HG02981 (cell line): ENCODE data around the gene ARSB.

Experiments used
- ATAC-seq: cut with Tn5 transposase; IDR thresholded peaks from one replicate; pipeline ENCODE4 v1.9.1; 2021; ENCODE audit warnings: mild to moderate bottlenecking, moderate library complexity; ENCODE audit not compliant: unreplicated experiment

The ARSB gene

DNA sequence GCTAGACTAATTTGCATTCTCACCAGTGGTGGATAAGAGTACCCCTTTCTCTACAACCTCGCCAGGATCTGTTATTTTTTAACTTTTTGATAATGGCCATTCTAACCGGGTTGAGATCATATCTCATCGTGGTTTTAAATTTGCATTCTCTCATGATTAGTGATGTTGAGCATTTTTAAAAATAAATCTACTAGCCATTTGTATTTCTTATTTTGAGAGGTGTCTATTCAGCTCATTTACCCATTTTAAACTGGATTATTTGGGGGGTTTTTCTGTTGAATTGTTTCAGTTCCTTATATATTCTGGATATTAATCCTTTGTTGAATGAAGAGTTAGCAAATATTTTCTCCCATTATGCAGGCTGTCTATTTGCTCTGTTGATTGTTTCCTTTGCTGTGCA lies 139.6 kb downstream of the ARSB start:
- ATAC-seq = no peak

DNA sequence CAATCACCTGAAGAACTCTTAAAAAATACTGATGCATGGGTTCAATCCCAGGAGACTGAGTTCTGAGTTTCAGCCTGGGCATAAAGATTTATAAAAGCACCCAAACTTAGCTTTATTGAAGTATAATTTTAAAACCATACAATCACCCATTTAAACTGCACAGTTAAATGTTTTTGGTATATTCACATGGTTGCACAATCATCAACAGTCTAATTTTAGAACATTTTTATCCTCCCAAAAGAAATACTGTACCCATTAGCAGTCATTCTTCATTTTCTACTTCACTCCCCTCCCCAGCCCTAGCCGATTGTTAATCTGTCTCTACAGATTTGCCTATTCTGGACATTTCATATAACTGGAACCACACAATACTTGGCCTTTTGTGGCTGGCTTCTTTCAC lies 141.7 kb downstream of the ARSB start:
- ATAC-seq = no peak

DNA sequence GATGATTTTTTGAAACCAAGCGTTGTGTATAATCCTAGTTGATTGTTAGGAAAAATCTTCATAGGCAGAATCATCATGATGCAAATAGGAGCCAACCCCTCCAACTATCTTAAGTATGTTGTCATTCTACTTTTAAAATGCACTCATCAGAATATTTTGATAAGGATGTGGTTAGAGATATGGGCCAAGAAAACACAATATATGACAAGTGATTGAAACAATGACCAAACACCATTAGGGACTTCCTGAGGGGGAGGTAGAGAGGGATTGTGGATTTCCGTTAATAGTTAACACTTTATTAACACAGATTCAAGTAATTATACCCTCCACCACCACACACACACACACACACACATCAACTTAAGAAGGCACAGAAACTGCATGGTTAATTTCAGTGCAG lies 143.3 kb downstream of the ARSB start:
- no peak for ATAC-seq

DNA sequence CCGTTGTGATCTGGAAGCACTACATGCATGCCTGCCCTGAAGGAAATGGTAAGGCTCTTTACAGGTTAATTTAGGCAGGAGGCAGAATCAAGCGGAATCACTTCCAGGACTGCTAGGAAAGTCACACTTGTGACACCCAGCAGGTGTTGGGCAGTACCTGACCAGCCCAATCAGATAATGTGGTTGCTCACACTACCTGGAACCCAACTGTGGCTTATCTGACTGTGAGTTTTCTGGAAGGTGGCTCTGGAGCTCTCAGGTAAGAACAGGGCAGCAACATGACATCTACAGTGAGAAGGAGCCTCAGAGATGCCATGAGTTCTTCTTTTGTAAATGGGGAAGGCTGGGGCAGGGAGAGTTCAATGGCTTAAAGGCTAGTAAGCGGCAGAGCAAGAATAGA lies 146.4 kb downstream of the ARSB start:
- ATAC-seq = no peak

DNA sequence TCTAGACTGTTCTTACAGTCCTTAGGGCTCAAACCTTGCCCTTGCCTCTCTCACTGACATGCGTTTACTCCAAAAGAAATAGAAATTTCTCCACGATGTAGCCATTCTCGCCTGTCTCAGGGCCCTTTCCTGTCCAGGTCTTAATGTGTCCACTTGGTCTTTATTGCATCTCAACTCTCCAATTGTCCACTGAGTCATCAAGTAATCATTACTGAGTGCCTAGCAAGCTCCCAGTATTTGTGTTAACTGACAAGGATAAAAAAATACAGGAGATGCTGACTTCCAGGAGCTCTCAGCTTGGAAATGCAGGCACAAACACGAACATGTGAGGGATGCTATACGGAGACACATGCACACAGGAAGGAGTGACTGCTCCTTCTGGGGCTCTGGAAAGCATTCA lies 147.3 kb downstream of the ARSB start:
- ATAC-seq = no peak

DNA sequence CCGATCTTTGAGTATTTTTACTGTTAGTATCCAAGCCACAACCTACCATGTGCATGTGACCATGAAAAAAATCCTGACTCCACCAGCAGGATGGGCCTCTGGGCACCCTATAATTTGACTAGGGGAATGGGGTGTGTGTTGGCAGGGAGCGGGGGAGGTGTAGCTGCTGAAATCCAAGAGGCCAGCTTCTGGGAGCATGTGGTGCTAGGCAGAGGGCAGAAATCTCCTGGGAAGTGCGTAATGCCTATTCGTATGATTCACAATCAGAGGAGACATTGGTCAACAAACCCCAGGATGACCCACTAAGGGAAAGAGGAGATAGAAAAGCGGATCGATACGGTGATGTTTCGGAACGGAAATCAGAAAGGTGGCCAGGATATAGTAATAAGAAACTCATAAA lies 149.9 kb downstream of the ARSB start:
- ATAC-seq = no peak

DNA sequence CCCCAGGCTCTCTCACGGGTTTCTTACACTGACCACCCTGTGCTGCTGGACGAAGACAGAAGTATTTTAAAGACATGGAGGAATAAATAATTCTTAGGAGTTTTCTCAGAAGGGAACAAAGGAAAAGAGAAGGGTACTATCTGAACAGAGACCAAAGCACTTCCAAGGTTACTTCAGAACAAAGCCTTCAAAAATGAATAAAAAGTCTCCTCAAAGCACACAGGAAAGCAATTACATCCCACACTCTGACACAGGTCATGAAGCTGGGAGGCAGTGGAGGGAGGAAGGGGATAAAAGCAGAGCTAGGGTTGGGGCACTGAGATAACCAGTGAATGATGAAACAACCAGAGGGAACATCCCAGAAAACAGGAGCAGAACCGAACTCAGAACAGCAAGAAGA lies 151.8 kb downstream of the ARSB start:
- ATAC-seq = no peak

DNA sequence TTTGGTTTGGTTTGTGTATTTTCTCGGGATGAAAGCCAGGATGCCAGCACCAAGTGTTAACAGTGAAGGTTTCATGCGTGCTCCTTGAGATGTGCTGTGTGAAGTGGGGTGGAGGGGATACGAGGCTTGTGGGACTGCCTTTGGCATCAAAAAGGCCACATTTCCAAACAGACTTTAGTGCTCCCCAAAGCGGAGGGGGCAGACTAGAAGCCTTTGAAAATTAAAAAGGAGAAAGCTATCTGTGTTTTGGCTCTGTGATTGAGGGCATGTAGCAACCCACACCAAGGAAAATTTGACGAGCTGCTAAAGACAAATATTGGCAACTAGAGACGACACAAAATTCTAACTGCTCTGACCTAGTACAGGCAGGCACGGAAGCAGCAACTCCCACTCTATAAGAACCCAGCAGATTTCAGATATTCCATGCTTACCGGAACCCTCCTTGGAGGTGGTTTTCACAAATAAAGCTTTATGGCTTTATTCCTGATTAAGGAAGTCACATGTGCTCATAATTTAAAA lies 154.5 kb downstream of the ARSB start:
- no peak for ATAC-seq

DNA sequence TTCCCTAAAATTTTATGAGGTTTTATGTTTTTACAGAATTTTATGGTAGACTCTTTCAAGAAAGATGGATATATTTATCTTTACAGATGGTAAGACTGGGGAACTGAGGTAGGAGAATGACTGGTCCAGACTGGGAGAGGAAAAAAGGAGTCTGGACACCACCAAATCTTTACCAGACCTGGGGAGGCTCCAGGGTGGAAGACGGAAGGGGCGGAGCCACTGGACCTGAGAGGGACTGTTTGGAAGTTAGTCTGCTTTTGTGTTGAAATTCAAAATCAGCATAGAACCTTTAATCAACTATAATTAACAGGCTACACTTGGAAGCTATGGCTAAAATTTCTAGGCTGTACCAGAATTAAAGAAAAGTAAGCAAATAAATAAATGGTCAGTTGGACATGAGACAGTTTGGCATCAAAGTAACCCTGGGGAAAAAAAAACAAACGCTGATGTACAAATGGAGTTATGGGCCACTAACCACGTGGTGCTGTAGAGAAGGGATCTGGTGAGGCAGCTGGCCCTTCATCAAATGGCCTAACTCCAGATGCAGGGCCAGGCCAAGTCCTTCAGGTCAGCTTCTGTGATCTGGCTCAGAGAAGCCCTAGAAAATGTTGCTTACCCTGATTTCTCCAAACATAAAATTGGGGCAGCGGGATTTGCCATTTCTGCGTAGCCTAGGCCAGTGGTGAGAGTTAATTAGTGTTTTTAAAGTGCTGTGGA lies 155.1 kb downstream of the ARSB start:
- ATAC-seq = no peak

DNA sequence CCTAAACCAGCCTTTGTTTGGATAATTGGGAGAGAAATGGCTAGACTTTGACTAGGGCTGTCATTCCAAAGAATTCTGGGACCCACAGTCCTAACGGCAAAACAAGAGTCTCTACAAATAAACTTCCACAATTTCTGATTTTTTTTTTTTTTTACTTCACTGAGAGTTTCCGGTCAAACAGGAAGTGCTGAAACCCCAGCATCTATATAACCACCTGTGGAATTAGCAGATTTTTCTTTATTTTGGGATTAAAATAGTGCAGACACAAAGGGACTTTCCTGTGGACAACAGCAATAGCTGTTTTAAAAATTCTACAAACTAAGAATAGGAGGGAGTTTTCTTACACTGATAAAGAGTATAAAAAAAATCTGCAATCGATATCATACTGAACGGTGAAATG lies 157.4 kb downstream of the ARSB start:
- ATAC-seq = no peak

DNA sequence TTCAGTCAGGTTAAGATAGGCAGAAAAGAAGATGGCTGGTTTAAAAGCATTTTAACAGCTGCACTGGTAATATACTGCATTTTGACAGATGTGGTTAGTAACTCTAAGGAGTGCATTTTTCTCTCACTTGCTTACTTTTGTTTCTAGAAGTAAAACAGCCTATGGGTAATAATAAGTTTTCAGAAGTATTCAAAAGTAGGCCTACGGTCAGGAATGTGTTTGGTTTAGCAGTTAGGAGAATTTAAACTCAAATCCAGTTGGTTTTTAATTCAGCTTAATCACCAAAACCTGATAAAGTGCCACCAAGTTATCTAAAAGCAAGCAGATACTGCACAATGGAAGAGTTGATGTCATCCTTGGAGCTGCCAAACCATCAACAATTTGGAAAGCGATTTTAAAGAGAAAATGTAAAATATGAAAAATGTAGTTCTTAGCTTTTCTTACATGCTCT lies 160.3 kb downstream of the ARSB start:
- no peak for ATAC-seq

DNA sequence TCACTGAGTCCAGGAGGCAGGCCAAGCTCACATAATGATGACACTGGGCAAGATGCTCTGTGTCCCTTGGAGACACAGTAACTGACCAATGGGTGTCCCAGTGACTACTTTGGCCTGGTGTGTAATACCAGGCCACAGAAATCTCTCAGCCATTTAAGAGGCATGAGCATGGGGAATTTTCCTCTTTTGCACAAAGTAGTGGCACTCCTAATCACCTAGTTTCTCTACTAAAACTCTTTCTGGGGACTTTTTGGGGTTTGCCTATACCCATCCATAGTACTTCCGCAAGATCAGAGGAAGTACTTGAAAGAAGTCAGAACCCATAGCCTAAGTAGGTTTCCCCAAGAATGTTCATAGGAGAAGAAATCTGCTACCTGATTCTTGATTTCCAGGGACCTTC lies 161.9 kb downstream of the ARSB start:
- no peak for ATAC-seq

DNA sequence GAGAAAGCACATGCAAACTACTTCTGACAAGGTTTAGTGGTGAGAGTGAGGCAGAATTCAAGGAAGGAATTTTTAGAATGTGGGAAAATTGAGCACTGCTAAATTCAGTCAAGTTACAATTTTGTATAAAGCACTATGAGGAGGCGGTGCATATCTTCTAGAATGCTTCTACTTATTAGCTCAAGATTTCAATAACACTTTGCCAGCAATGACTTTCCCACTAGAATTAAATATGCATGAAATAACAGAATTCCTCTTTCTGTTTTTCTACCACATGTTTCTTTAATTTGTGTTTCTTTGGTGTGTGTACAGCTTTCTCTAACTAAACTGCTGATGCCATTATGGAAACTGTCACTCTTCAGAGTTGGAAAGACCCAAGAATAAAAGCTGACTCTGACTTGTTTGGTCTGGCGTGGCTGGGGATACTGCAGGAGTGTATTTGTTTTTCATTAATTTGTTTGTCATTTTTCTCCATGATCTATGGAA lies 163.5 kb downstream of the ARSB start:
- no peak for ATAC-seq

DNA sequence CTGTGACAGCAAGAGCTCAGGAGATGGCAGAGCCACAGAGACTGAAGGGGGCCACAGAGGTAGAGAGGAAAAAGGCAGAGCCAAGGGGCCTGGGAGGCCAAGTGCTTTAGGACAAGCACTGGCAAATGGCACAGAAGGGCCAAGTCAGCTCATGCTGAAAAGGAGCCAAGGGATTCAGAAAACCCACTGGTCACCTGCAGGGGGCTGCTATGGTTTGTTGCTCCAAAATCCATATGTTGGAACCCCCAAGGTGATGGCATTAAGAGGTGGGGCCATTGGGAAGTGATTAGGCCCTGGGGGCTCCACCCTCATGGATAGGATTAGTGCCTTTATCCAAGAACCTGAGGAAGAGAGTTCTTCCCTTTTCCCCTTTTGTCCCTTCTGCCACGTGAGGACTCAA lies 165.4 kb downstream of the ARSB start:
- ATAC-seq = no peak

DNA sequence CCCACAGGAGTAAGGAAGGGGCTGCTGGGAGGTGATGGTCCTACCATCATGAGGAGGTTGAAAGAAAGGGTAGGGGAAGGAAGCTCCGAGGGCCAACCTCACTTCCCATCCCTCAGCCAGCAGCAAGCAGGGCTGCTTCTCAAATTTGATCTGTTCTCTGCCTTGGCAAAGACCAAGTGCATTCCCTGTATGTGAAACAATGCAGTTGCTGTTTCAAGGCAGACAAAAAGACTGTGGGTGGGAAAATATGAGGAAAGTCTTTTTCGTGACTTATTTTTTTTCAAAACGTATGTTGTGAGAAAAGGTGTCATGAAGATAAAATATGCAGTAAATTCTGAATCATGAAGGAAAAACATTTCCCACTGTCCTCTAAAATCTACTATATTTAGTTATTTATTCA lies 165.9 kb downstream of the ARSB start:
- no peak for ATAC-seq

DNA sequence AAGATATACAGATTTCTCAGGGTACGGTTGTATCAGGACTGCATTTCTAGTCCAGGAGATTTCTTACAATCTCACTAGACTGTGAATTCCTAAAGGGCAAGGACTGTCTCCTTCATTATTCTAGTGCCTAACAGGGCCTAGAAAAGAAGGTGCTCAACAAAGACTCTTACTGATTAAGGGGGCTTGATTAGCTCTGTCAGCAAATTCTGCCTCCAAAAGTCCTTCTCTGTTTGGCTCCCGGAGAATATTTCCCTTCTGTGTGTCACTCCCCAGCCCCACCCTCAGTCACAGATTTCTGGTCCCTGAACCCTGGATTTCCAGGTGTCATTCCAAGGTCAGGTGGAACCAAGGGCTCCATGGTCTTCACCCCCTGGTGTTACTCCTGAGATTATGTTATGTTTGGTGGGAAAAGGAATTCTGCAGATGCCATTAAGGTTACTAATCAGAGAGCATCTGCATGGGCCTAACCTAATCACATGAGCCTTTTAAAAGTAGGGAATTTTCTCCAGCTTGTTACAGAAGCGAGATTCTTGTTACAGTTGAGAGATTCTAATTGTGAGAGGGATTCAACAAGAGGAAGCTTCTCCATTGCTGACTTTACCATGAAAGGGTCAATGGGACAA lies 168.9 kb downstream of the ARSB start:
- ATAC-seq = no peak

DNA sequence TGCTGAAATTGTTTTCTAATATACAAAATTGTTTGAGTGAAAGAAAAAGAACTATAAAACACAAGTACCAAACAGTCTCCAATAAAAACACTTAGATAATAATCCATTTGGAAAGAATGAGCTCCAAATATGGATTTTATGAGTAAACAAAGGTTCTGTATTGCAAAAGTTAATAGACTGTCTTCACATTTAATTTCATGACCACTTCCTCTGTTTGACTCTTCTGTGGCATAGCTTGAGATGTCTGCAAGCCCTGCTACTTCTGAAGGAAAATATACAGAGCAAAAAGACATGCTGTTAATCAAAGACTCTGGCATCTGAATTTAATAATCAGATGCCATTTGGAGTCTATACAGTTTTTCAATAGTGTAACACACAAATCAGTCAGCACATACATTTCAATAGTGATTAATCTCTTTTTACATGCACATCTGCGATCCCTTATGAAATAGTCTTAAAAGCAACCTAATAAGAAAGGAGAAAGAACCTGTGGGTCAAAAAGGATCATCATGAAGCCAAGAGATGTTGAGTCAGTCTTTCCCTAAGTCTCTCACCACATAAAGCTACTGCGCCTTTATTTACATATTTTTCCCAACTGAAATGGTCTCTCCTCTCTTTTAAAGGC lies 171.1 kb downstream of the ARSB start:
- ATAC-seq = no peak

DNA sequence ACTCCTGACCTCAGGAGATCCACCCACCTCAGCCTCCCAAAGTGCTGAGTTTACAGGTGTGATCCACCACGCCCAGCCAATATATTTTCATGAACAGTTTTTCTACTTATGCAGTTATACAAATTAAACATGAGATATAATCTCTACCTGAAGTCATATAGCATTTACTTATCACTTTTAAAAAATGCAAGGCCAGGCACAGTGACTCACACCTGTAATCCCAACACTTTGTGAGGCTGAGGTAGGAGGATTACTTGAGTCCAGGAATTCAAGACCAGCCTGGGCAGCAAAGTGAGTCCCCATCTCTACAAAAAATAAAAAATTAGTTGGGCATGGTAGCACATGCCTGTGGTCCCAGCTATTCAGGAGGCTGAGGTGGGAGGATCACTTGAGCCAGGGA lies 171.8 kb downstream of the ARSB start:
- ATAC-seq = no peak

DNA sequence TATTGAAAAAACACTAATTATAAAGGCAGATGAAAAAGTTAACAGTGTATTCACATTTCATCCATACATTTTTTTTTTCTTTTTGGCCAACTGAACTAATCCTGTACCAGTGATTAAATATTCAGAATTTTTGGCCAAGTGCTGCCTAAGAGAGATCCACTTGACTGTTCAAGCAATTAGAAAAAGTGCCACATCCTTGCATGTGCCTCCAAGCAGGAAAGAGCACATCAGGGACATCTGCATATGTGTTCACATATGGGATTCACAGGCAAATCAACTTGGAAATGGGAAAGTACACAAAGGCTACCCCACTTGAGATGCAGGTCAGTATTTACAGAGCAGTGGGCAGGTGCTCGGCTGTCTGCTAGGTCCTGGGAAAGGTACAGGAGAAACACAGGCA lies 173.2 kb downstream of the ARSB start:
- ATAC-seq = no peak

DNA sequence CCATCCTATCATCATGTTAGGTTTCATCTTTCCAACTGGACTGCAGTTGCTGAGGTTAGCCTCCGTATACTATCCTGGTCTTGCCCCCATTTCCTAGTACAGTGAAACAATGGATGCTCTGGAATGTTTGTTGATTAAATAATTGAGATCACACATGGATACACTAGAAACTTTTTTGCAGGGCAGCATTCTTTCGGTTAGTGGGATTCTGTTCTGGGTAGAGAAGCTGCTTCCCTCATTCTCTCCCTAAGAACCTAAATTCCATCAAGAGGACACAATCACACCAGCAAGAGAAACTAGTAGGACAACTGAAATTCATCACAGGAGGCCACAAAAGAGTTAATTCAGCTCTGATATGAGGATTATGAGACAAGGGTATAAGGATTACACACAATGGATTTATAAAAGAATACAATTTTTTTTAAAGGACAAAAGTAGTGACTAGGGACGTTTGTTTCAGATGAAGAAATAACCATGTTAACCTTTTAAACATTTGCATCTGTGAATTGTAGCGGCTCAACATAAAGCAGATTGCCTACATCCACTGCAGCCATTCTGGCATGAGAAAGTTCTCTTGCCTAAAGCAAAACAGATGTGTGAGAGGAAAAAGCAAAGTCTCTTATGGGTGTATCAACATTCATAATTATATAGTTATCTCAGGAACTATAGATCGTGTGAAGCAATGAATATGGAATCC lies 173.8 kb downstream of the ARSB start:
- no peak for ATAC-seq

DNA sequence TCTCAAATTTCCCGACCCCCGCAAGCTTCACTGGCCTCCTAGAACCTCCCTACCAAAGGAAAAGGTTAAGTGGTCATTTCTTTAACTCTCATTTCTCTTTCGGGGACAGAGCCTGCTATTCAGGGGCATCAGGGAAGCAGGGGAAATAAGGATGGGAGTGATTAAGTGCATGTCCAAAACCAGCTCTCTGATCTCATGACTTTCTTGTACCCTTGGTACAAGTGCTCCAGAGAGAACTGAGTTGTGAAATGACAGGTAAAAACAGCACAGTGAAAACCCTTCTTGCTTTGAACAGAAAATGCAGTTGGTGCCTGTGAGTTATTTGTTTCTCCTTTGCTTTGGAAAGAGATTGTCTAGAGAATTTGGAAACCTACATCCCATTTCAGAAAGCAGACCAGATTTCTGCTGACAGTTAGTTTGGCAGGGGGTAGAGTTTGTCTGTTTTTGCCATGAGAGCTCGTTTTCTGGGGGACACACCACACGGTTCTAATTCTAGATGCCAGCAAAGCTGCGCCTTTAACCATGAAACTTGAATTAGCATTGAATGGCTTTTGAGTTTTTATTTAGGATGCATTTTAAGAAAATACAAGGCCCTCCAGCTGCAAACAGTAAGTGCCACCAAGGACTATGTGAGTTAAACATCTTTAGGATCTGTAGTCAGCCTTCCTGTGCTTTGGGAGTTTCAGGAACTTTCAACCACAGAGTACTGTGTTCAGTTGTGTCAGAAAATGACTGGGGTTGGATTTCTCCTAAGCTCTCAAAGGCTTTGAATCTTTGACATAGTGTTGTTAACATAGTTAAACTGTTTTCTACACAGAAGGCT lies 174.8 kb downstream of the ARSB start:
- ATAC-seq = no peak
